ENCODE results near the gene CAV3. TPM values are rescaled to one million over a fixed set of nuclear protein-coding genes. Genes with fewer than 3 reads are reported as not detected.

The CAV3 gene
- total RNA-seq, 4 donors from 2014 or later: not detected

DNA sequence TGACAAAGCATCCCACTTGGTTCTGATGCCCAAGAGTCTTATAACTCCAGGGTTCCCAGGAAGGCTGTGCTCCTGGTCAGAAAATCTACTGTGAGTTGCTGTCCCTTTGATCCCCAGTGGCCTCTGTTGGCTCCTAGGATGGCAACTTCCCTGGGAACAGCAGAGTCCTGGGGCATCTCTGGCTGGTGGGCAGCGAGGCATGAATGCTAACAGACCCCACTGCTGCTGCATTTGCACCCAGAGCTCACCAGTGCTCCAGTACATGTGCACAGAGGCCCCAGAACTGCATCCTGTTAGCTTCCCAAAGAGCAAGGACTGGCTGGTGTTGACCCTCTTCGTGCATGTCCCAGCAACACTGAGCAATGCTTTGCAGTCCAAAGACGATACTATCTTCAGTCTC lies 15.7 kb downstream of the CAV3 start:
- in situ Hi-C loops (cut with MboI; ENCODE audit: low pct_ligation_motif_present in 1 of 4, low pct_unique_long_range_greater_than_20kb in 1 of 4, low sequenced_read_pairs in 3 of 4) (no loop called here), intact Hi-C loops (cut with DNase I; ENCODE audit: low total_unique reads) (no loop called here)
- Histone ChIP-seq H3K27me3 (no peaks in the 10 kb centered on the region), H3K9me3 (no peaks in the 10 kb centered on the region), H3K4me3 (no peak overlapping the region), H3K36me3 (no peaks in the 10 kb centered on the region), H3K27ac (no peak overlapping the region), H3K4me1 (no peaks in the 10 kb centered on the region)
- TF ChIP-seq, protein P1, sequence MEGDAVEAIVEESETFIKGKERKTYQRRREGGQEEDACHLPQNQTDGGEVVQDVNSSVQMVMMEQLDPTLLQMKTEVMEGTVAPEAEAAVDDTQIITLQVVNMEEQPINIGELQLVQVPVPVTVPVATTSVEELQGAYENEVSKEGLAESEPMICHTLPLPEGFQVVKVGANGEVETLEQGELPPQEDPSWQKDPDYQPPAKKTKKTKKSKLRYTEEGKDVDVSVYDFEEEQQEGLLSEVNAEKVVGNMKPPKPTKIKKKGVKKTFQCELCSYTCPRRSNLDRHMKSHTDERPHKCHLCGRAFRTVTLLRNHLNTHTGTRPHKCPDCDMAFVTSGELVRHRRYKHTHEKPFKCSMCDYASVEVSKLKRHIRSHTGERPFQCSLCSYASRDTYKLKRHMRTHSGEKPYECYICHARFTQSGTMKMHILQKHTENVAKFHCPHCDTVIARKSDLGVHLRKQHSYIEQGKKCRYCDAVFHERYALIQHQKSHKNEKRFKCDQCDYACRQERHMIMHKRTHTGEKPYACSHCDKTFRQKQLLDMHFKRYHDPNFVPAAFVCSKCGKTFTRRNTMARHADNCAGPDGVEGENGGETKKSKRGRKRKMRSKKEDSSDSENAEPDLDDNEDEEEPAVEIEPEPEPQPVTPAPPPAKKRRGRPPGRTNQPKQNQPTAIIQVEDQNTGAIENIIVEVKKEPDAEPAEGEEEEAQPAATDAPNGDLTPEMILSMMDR (IDR thresholded peaks at IDR 0.05): no peak
- TF ChIP-seq POLR2A (IDR thresholded peaks at IDR 0.05) (no peak), POLR2AphosphoS5 (IDR thresholded peaks at IDR 0.05) (no peak), EP300 (IDR thresholded peaks at IDR 0.05; ENCODE audit: low read depth) (no peak)
- no peak for DNase-seq
- 89 to 100% methylated on average over 1 to 3 of the region's 3 CpGs for WGBS, 2 donors (ENCODE audit: low coverage in 1 of 2)

DNA sequence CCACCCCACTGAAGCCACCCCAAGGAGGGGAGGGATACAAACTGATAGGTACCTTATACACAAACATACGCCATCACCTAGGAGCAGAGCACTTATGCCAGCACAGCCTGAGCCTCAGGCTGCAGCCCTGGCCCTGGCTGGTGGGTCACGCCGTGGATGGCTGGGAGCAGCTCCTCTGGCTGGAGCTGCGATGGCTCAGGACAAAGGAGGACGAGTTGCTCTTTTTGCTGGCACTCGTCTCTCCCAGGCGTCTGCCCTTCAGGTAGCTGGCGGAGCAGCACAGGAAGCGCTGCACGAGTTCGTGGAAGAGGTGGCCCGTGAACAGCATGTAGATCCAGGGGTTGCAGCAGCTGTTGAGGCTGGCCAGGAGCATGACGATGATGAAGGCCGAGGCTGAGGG lies 19.2 kb downstream of the CAV3 start:
- Histone ChIP-seq H3K4me3 (no peak overlapping the region), H3K9me3 (no peaks in the 10 kb centered on the region), H3K27ac (no peak overlapping the region), H3K36me3 (no peaks in the 10 kb centered on the region), H3K27me3 (no peaks in the 10 kb centered on the region), H3K4me1 (no peaks in the 10 kb centered on the region)
- TF ChIP-seq POLR2A (IDR thresholded peaks at IDR 0.05) (no peak), POLR2AphosphoS5 (IDR thresholded peaks at IDR 0.05) (no peak), EP300 (IDR thresholded peaks at IDR 0.05; ENCODE audit: low read depth) (no peak)
- in situ Hi-C loops (cut with MboI; ENCODE audit: low pct_ligation_motif_present in 1 of 4, low pct_unique_long_range_greater_than_20kb in 1 of 4, low sequenced_read_pairs in 3 of 4) (no loop called here), intact Hi-C loops (cut with DNase I; ENCODE audit: low total_unique reads) (no loop called here)
- WGBS, 2 donors (ENCODE audit: low coverage in 1 of 2): 87 to 90% methylated on average over 7 to 14 of the region's 14 CpGs
- no peak for DNase-seq

DNA sequence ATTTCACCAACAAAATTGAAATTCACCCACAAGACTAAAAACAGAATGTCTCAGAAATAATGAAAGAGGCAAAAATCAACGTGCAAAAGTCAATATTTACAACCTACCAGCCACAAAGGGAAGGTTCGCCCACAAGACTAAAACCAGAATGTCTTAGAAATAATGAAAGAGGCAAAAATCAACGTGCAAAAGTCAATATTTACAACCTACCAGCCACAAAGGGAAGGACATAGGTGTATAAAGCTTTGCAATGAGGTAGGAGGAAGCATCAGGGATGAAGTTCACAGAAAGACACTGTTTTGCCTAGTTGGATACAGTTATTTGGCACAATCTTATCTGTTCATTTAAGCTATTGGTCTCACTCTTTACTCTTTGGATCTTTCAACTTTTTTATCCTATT lies 21.5 kb downstream of the CAV3 start:
- Histone ChIP-seq H3K4me1 (no peaks in the 10 kb centered on the region), H3K36me3 (no peaks in the 10 kb centered on the region), H3K27ac (no peak overlapping the region), H3K27me3 (no peaks in the 10 kb centered on the region), H3K4me3 (no peak overlapping the region), H3K9me3 (no peaks in the 10 kb centered on the region)
- TF ChIP-seq POLR2AphosphoS5 (IDR thresholded peaks at IDR 0.05) (no peak), EP300 (IDR thresholded peaks at IDR 0.05; ENCODE audit: low read depth) (no peak), POLR2A (IDR thresholded peaks at IDR 0.05) (no peak)
- TF ChIP-seq, protein P1 (IDR thresholded peaks at IDR 0.05): no peak
- in situ Hi-C loops (cut with MboI; ENCODE audit: low pct_ligation_motif_present in 1 of 4, low pct_unique_long_range_greater_than_20kb in 1 of 4, low sequenced_read_pairs in 3 of 4): no loop called here
- DNase-seq: no peak
- intact Hi-C loops (cut with DNase I; ENCODE audit: low total_unique reads): no loop called here
- 25 to 31% methylated on average over 2 to 3 of the region's 3 CpGs for WGBS, 2 donors (ENCODE audit: low coverage in 1 of 2)

DNA sequence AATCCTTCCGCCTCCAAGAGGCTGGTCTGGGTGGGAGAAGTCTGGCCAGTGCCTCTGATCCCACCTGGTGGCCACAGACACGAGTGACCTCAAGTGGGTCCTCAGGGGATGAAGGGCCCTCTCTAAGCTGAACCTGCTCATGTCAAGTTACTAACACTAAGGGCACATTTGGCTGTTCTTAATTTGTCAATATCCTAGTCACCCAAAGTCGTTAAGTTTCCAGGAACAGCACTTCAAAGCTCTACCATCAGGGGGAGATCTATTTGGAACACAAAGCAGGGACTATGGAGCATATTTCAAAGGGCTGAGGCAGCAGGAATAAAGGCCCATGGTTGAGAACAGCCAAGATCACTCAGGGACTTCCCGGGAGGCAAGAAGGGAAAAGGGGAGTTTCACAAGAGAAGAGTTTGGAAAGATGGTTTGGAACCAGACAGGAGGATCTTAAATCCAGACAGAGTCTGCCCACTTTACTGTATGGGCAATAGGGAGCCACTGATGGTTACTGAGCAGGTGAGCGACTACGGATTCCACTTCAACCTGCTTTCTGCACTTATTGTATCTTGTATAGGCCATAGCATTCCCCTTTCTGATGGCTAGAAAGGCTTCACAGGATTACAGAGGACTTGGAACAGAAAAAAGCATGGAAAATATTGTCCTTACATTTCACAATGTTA lies 22.1 kb downstream of the CAV3 start:
- WGBS, 2 donors (ENCODE audit: low coverage in 1 of 2): 59 to 79% methylated on average over 2 to 6 of the region's 6 CpGs
- intact Hi-C loops (cut with DNase I; ENCODE audit: low total_unique reads) (no loop called here), in situ Hi-C loops (cut with MboI; ENCODE audit: low pct_ligation_motif_present in 1 of 4, low pct_unique_long_range_greater_than_20kb in 1 of 4, low sequenced_read_pairs in 3 of 4) (no loop called here)
- no peaks in the 10 kb centered on the region for H3K27me3 ChIP-seq
- TF ChIP-seq POLR2AphosphoS5 (IDR thresholded peaks at IDR 0.05) (no peak), EP300 (IDR thresholded peaks at IDR 0.05; ENCODE audit: low read depth) (no peak), POLR2A (IDR thresholded peaks at IDR 0.05) (no peak)
- TF ChIP-seq, protein P1 (IDR thresholded peaks at IDR 0.05): no peak
- DNase-seq: no peak
- no peak overlapping the region for H3K4me3 ChIP-seq
- no peaks in the 10 kb centered on the region for H3K4me1 ChIP-seq
- no peak overlapping the region for H3K27ac ChIP-seq
- H3K9me3 ChIP-seq: no peaks in the 10 kb centered on the region
- H3K36me3 ChIP-seq: no peaks in the 10 kb centered on the region

DNA sequence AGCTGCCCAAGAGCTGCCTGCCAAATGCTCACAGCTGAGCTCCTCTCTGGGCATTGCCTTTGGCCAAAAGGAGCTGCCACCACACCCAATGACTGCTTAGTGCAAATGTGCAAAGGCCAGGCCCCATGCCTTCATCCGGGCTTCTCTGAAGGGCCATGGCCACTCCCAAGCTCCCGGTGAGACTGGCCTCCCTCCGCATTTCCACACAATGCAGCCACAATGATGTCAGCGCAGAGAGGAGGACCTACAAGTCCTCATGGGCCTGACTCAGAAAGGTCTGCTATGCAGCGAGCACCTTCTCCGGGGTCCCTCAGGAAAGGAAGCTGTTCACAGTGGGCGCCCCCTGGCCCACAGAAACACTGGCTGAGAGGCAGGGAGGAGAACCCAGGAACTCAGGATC lies 23.1 kb downstream of the CAV3 start:
- Histone ChIP-seq H3K27ac (no peak overlapping the region), H3K4me3 (no peak overlapping the region), H3K4me1 (no peaks in the 10 kb centered on the region), H3K27me3 (no peaks in the 10 kb centered on the region), H3K36me3 (no peaks in the 10 kb centered on the region), H3K9me3 (no peaks in the 10 kb centered on the region)
- WGBS, 2 donors (ENCODE audit: low coverage in 1 of 2): 87% methylated on average over 7 of the region's 7 CpGs; no CpG with 5 or more reads in 1 of the 2 donors
- TF ChIP-seq POLR2AphosphoS5 (IDR thresholded peaks at IDR 0.05) (no peak), EP300 (IDR thresholded peaks at IDR 0.05; ENCODE audit: low read depth) (no peak), POLR2A (IDR thresholded peaks at IDR 0.05) (no peak)
- TF ChIP-seq, protein P1 (IDR thresholded peaks at IDR 0.05): no peak
- intact Hi-C loops (cut with DNase I; ENCODE audit: low total_unique reads): no loop called here
- in situ Hi-C loops (cut with MboI; ENCODE audit: low pct_ligation_motif_present in 1 of 4, low pct_unique_long_range_greater_than_20kb in 1 of 4, low sequenced_read_pairs in 3 of 4): no loop called here
- DNase-seq: no peak

Data from transverse colon (tissue), 4 donors.